ENCODE measurements around the gene COL17A1.

COL17A1 gene

DNA sequence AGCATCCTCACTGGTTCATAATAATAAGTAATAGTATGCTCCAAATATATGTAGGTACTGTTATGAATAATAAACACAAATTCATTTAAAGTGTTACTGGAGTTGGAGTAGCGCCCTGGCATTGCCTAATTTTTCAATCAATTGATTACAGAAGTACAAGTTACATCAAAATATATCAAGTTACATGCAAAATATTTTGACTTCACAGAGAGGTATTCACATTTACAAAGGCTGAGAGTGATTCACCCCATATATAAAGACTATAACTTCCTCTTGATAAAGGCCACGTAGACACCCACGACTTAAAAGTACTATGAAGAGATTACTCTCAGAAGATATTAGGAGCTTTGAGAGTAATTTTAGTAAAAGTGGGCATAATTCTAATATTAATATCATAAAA is 13.6 kb upstream of the COL17A1 start:
- no peak for DNase-seq (ENCODE audit: low read depth)
- no peak overlapping the region for H3K4me3 ChIP-seq (ENCODE audit: low read length)
- TF ChIP-seq, protein P1, sequence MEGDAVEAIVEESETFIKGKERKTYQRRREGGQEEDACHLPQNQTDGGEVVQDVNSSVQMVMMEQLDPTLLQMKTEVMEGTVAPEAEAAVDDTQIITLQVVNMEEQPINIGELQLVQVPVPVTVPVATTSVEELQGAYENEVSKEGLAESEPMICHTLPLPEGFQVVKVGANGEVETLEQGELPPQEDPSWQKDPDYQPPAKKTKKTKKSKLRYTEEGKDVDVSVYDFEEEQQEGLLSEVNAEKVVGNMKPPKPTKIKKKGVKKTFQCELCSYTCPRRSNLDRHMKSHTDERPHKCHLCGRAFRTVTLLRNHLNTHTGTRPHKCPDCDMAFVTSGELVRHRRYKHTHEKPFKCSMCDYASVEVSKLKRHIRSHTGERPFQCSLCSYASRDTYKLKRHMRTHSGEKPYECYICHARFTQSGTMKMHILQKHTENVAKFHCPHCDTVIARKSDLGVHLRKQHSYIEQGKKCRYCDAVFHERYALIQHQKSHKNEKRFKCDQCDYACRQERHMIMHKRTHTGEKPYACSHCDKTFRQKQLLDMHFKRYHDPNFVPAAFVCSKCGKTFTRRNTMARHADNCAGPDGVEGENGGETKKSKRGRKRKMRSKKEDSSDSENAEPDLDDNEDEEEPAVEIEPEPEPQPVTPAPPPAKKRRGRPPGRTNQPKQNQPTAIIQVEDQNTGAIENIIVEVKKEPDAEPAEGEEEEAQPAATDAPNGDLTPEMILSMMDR (conservative IDR thresholded peaks at IDR 0.05; ENCODE audit: low read length) = no peak

DNA sequence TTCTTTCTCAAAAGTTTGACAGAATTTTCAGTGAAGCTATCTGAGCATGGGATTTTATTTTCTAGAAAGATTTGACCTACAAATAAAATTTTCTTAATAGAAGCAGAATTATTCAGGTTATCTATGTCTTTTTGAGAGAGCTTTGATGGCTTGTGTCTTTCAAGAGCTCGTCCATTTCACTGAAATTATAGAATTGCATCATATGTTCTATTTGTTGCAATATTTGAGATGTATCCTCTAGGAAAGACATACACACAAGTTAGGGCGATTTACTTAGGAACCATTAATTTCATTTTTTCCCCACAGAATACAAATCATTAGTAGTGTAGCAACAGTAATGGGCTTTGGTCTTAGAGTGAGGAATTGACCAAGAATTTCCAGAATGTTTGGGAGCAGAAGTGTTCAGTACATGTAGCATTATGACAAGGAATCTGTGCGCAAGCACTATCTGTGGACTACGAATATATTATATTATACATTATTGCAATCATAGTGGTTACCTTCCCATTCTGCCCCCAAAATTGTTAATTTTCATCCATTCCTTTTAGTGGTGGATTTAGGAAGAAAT is 12.8 kb upstream of the COL17A1 start:
- H3K4me3 ChIP-seq (ENCODE audit: low read length) = no peak overlapping the region
- TF ChIP-seq, protein P1 (conservative IDR thresholded peaks at IDR 0.05; ENCODE audit: low read length) = no peak
- peak; percentile 43 for DNase-seq (ENCODE audit: low read depth)

DNA sequence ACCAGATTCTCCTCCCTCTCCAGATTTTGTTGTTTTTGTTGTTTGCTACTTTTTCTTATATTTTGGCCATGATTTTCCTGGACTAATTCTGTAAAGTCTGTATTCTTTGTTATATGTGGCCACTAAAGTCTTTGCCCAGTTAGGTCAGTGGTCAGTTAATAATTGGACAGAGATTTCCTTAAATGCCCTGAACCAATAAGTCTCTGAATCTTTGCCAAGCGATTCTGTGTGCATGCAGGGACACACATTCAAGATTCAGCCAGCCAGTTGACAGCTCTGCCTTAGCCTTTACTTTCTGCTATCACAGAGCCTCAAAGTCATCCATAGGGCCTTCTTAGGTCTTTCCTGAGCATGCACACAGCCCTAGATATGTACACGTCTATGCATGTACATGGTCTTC is 11.0 kb upstream of the COL17A1 start:
- H3K4me3 ChIP-seq (ENCODE audit: low read length) = no peak overlapping the region

DNA sequence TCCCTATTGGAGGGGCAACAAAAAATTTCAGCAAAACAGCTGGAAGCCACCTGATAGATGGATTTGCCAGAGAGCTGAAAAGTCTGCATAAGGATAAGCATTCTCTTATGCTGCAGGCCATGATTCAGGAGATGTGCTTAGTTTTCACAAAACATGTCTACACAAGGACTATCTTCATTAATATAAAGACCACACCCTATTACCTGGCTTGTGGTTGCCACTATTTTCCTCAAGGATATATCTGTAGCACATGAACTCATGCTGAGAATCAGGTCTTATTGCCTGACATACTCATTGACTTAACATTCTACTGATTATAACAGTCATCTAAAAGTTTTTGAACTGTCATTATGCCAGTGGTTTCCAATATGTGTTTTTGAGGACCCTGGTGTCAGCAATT is 7.1 kb upstream of the COL17A1 start:
- TF ChIP-seq, protein P1 (conservative IDR thresholded peaks at IDR 0.05; ENCODE audit: low read length) = no peak
- H3K4me3 ChIP-seq (ENCODE audit: low read length) = no peak overlapping the region
- no peak for DNase-seq (ENCODE audit: low read depth)

More for the DNA sequence above, 11.0 kb upstream of the COL17A1 start:
- no peak for DNase-seq (ENCODE audit: low read depth)
- TF ChIP-seq, protein P1 (conservative IDR thresholded peaks at IDR 0.05; ENCODE audit: low read length) = no peak

DNA sequence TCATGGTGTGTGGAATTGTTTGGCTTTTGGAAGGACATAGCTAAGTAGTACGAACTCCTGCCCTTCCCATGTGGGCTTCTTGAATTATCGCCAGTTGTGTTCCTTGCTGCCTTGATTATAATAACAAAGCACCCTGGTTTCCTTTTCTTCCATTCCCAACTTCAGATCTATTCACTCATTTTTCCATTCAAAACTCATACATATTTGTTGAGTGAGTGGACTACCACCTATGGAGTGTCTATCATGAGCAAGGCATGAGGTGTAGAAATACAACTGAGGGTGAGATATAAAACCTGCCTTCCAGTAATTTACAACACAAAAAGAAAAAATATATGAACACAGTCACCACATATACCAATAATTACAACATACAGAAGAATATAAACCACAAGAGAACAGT is 4.9 kb upstream of the COL17A1 start:
- DNase-seq (ENCODE audit: low read depth) = no peak
- H3K4me3 ChIP-seq (ENCODE audit: low read length) = no peak overlapping the region
- TF ChIP-seq, protein P1 (conservative IDR thresholded peaks at IDR 0.05; ENCODE audit: low read length) = no peak

DNA sequence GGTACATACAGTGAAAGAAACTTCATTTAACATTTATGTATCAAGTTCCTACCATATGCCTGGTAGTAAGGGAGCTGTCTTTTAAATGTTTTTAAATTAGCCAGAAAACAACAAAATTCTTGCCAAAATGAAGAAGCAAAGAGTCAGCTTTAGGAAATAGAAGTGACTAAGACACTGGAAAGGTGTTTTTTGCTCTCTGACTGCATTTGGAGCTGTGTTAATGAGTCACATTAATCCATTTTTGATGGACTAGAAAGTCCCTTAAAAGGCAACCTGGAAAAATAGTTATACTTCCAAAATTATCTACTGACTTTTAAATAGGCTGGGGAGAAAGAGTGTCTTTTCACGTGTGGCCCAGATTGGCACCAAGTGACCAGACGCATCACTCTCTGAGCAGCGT is 3.9 kb upstream of the COL17A1 start:
- H3K4me3 ChIP-seq (ENCODE audit: low read length) = no peak overlapping the region
- TF ChIP-seq, protein P1 (conservative IDR thresholded peaks at IDR 0.05; ENCODE audit: low read length) = no peak

DNA sequence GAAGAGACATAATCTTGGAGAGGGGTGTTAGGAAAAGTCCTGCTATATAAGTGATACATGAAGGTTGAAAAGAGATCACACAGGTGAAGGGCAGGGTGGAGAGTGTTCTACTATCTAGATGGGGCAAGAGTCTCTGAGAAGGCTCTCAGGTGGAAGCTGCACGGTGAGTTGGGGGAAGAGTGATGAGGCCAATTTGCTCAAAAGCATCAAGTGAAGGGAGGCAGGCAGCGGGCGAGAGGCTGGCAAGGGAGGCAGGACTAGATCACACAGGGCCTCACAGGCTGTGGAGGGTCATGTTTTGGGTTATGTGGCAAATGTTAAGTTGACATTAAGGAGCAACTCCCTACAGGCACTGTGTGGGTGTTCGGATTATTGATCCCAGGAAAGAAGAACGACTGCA is 2.6 kb upstream of the COL17A1 start:
- TF ChIP-seq, protein P1 (conservative IDR thresholded peaks at IDR 0.05; ENCODE audit: low read length) = no peak
- no peak overlapping the region for H3K4me3 ChIP-seq (ENCODE audit: low read length)
- DNase-seq (ENCODE audit: low read depth) = no peak

More for the DNA sequence above, 3.9 kb upstream of the COL17A1 start:
- DNase-seq (ENCODE audit: low read depth) = no peak
